HUES48 (cell line): ENCODE data around the gene TMEM271.
"Not testable (repeated sequence)": the region's sequence is repeated elsewhere in the genome, so short reads cannot be mapped to it uniquely, and the experiment has no call there.

Experiments used
- H3K27ac ChIP-seq: one replicate; pipeline ENCODE4 v1.7.0; 2013; ENCODE audit warnings: low read depth, low read length, inconsistent platforms
- H3K27me3 ChIP-seq: 2 replicates; pipeline ENCODE4 v1.6.1; 2013; ENCODE audit warnings: mild to moderate bottlenecking, low read length; ENCODE audit not compliant: control insufficient read depth, insufficient read depth
- H3K36me3 ChIP-seq: 2 replicates; pipeline ENCODE4 v1.6.1; 2013; ENCODE audit warnings: low read length; ENCODE audit not compliant: control insufficient read depth, insufficient read depth
- H3K4me1 ChIP-seq: 2 replicates; pipeline ENCODE4 v1.6.1; 2013; ENCODE audit warnings: mild to moderate bottlenecking, low read length; ENCODE audit not compliant: control insufficient read depth, insufficient read depth
- H3K4me3 ChIP-seq: 2 replicates; pipeline ENCODE4 v1.5.1; 2013; ENCODE audit warnings: mild to moderate bottlenecking, low read depth, low read length
- H3K9ac ChIP-seq: 2 replicates; pipeline ENCODE4 v1.6.1; 2013; ENCODE audit warnings: mild to moderate bottlenecking, low read depth, low read length, moderate library complexity
- H3K9me3 ChIP-seq: 2 replicates; pipeline ENCODE4 v1.6.1; 2013; ENCODE audit warnings: low read length; ENCODE audit not compliant: control insufficient read depth, insufficient read depth

The TMEM271 gene

DNA sequence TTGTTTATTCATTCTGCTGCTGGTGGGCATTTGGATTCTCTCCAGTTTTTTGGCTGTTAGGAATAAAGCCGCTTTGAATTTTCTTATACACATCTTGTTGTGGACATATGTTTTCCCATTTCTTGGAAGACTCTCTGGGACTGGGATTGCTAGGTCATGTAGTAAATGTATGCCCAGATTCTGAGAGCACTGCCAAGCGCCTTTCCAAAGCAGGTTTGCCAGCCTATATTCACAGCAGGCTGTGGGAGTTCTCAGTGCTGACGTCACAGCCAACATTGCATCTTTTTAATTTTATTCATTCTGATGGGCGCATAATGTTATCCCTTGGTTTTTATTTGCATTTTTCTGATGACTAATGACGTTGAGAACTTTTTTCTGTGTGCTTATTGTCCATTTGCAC is 24.1 kb downstream of the TMEM271 start:
- Histone ChIP-seq H3K4me1 (no peaks in the 10 kb centered on the region), H3K9me3 (peaks cover 21% of the 10 kb centered on the region; the same call in 1 of the 2 replicates), H3K27me3 (no peaks in the 10 kb centered on the region), H3K4me3 (no peak overlapping the region), H3K36me3 (no peaks in the 10 kb centered on the region), H3K27ac (no peak overlapping the region), H3K9ac (no peak overlapping the region)

GRCh38 chr4:550268-550667 is 25.8 kb downstream of the TMEM271 start:
- not testable (repeated sequence) for H3K36me3 ChIP-seq, H3K4me1 ChIP-seq, H3K4me3 ChIP-seq, H3K27me3 ChIP-seq, H3K27ac ChIP-seq, H3K9ac ChIP-seq
- peaks cover 17% of the 10 kb centered on the region; the same call in 1 of the 2 replicates for H3K9me3 ChIP-seq

GRCh38 chr4:548976-549375 is 27.1 kb downstream of the TMEM271 start:
- Histone ChIP-seq H3K27me3 (no peaks in the 10 kb centered on the region), H3K36me3 (no peaks in the 10 kb centered on the region), H3K9ac (no peak overlapping the region), H3K9me3 (peaks cover 14% of the 10 kb centered on the region; the same call in 1 of the 2 replicates), H3K27ac (no peak overlapping the region), H3K4me1 (no peaks in the 10 kb centered on the region), H3K4me3 (no peak overlapping the region)

DNA sequence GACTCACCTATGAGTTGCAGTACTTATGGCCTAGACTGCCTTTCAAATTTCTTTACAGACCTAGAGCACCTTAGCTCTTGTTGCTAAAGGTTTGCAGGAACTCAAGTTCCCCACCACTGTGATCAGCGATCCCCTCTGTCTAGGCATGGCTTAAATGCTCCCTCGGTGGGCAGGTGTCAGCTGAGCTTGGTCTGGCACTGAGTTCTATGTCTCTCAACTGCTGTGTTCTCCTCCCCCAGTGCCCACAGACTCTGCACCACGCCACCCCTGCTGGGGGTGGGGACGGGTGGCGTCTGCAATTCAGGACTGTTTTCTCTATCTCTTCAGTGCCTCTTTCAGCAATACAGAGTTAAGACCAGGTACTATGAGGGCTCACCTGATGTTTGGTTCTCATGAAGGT is 30.5 kb downstream of the TMEM271 start:
- Histone ChIP-seq H3K9ac (no peak overlapping the region), H3K27me3 (no peaks in the 10 kb centered on the region), H3K27ac (no peak overlapping the region), H3K4me1 (no peaks in the 10 kb centered on the region), H3K36me3 (no peaks in the 10 kb centered on the region), H3K9me3 (no peaks in the 10 kb centered on the region), H3K4me3 (no peak overlapping the region)

- no peak overlapping the region for H3K9ac ChIP-seq
- H3K4me3 ChIP-seq = no peak overlapping the region
- H3K27me3 ChIP-seq = no peaks in the 10 kb centered on the region
- no peak overlapping the region for H3K27ac ChIP-seq
- H3K9me3 ChIP-seq = no peaks in the 10 kb centered on the region
- H3K4me1 ChIP-seq = no peaks in the 10 kb centered on the region
- no peaks in the 10 kb centered on the region for H3K36me3 ChIP-seq
Measured at GRCh38 chr4:544386-545105, 31.5 kb downstream of the TMEM271 start.

- Histone ChIP-seq H3K9ac (no peak overlapping the region), H3K27ac (no peak overlapping the region), H3K4me3 (no peak overlapping the region), H3K36me3 (peaks cover 12% of the 10 kb centered on the region), H3K4me1 (no peaks in the 10 kb centered on the region), H3K9me3 (no peaks in the 10 kb centered on the region), H3K27me3 (no peaks in the 10 kb centered on the region)
Measured at GRCh38 chr4:541271-541670, 34.8 kb downstream of the TMEM271 start.

GRCh38 chr4:538542-539142 is 37.5 kb downstream of the TMEM271 start:
- H3K27ac ChIP-seq = no peak overlapping the region
- no peaks in the 10 kb centered on the region for H3K9me3 ChIP-seq
- H3K4me3 ChIP-seq = no peak overlapping the region
- no peaks in the 10 kb centered on the region for H3K4me1 ChIP-seq
- peaks cover 36% of the 10 kb centered on the region for H3K36me3 ChIP-seq
- H3K9ac ChIP-seq = no peak overlapping the region
- no peaks in the 10 kb centered on the region for H3K27me3 ChIP-seq

- peaks cover 43% of the 10 kb centered on the region for H3K36me3 ChIP-seq
- H3K4me3 ChIP-seq = no peak overlapping the region
- H3K27ac ChIP-seq = no peak overlapping the region
- no peaks in the 10 kb centered on the region for H3K4me1 ChIP-seq
- H3K9me3 ChIP-seq = no peaks in the 10 kb centered on the region
- no peaks in the 10 kb centered on the region for H3K27me3 ChIP-seq
- H3K9ac ChIP-seq = no peak overlapping the region
Measured at GRCh38 chr4:537436-538264, 38.4 kb downstream of the TMEM271 start.

GRCh38 chr4:536351-536972 is 39.6 kb downstream of the TMEM271 start:
- Histone ChIP-seq H3K36me3 (peaks cover 55% of the 10 kb centered on the region), H3K4me3 (no peak overlapping the region), H3K27me3 (no peaks in the 10 kb centered on the region), H3K4me1 (no peaks in the 10 kb centered on the region), H3K9ac (no peak overlapping the region), H3K27ac (no peak overlapping the region), H3K9me3 (no peaks in the 10 kb centered on the region)

- H3K4me3 ChIP-seq = no peak overlapping the region
- H3K9me3 ChIP-seq = no peaks in the 10 kb centered on the region
- no peaks in the 10 kb centered on the region for H3K27me3 ChIP-seq
- no peaks in the 10 kb centered on the region for H3K4me1 ChIP-seq
- peaks cover 61% of the 10 kb centered on the region for H3K36me3 ChIP-seq
- no peak overlapping the region for H3K9ac ChIP-seq
- H3K27ac ChIP-seq = no peak overlapping the region
Measured at GRCh38 chr4:535924-536281, 40.2 kb downstream of the TMEM271 start.
